Stimulated activated CD8-positive, alpha-beta memory T cell treated with anti-CD3 and anti-CD28 coated beads, Interleukin-12 subunit alpha, Interleukin-12 subunit beta, amount 100 ng/mL, for 24 hours (primary cell): ENCODE measurements around the gene DENND5B.
"Not testable (repeated sequence)": the region's sequence is repeated elsewhere in the genome, so short reads cannot be mapped to it uniquely, and the experiment has no call there.

Experiments used
- DNase-seq: peaks from one replicate; pipeline ENCODE4 v3.0.0-alpha.2; 2020; ENCODE audit errors: extremely low read depth

DENND5B gene

DNA sequence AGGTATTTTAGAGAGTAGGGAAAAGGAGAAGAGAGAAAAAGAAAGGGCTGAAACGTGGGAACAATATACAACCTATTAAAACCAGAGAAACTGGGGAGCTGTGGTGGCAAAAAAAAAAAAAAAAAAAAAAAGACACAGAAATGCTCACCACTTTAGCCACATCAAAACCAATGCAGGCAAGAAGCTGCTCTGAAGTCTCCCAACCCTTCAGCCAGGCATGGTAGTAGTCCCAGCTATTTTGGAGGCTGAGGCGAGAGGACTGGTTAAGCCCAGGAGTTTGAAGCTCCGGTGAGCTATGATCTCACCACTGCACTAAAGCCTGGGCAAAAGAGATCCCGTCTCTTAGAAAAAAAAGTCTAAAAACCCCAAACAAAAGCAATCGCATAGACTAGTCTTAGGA lies 33.2 kb downstream of the DENND5B start:
- DNase-seq: no peak

DNA sequence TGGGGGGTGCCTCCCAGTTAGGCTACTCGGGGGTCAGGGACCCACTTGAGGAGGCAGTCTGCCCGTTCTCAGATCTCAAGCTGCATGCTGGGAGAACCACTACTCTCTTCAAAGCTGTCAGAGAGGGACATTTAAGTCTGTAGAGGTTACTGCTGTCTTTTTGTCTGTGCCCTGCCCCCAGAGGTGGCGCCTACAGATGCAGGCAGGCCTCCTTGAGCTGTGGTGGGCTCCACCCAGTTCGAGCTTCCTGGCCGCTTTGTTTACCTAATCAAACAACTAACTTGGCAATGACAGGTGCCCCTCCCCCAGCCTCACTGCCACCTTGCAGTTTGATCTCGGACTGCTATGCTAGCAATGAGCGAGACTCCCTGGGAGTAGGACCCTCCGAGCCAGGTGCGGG lies 35.5 kb downstream of the DENND5B start:
- not testable (repeated sequence) for DNase-seq

GRCh38 chr12:31550590-31550989 lies 40.3 kb downstream of the DENND5B start:
- DNase-seq: not testable (repeated sequence)

DNA sequence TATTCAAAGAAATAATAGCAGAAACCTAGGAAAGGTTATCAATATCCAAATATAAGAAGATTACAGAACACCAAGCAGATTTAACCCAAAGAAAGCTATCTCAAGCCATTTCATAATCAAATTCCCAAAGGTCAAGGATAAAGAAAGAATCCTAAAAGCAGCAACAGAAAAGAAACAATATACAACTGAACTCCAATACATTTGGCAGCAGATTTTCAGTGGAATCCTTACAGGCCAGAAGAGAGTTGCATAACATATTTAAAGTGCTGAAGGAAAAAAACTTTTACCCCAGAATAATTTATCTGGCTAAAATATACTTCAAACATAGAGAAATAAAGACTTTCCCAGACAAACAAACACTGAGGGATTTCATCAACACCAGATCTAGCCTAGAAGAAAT lies 54.3 kb downstream of the DENND5B start:
- no peak for DNase-seq

GRCh38 chr12:31533470-31533869 lies 57.5 kb downstream of the DENND5B start:
- DNase-seq: no peak

GRCh38 chr12:31531893-31532292 lies 59.0 kb downstream of the DENND5B start:
- no peak for DNase-seq

GRCh38 chr12:31528095-31528494 lies 62.8 kb downstream of the DENND5B start:
- no peak for DNase-seq

- DNase-seq: no peak
These were observed 63.9 kb downstream of the DENND5B start for GRCh38 chr12:31527083-31527482.

- no peak for DNase-seq
These were observed 64.8 kb downstream of the DENND5B start for GRCh38 chr12:31526158-31526546.

DNA sequence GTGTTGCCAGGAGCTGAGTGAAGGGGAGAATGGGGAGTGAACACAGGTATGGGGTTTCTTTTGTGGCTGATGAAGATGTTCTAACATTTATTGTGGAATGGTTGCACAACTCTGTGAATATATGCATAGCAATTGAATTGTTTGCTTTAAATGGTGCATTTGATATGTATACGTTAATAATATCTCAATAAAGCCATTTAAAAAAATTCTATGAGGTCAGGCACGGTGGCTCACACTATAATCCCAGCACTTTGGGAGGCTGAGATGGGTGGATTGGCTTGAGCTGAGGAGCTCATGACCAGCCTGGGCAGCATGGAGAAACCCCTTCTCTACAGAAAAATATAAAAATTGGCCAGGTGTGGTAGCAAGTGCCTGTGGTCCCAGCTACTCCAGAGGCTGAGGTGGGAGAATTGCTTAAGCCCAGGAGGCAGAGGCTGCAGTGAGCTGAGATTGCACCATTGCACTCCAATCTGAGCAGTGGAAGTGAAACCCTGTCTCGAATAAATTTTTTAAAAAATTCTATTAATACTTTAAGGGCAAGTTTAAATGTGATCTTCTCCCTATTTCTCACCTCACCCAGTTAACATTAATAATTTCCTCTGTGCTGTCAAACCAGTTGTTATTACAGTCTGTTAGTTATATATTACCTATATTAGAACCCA lies 65.3 kb downstream of the DENND5B start:
- DNase-seq: no peak

DNA sequence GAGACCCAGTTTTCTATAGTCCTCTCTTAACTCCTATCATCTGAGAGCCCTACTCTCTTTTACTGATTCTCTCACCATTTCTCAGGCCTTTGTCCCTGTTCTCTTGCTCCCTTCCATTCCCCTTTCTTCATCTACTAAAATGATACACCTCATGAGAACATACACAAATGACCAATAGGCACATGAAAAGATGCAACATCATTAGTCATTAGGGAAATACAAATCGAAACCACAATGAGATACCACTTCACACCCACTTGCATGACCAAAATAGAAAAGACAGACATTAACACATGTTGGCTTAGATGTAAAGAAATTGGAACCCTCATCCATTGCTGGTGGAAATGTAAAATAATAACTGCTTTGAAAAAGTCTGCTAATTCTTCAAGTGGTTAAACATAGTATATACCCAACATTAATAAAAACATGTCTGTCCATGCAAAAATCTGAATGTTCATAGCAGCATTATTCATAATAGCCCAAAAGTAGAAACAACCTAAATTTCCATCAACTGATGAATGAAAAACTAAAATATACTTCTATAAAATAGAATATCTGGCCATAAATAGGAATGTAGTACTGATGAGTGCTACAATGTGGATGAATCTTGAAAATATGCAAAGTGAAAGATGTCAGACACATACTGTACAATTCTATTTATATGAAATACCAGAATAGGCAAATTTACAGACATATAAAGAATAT lies 66.0 kb downstream of the DENND5B start:
- no peak for DNase-seq

DNA sequence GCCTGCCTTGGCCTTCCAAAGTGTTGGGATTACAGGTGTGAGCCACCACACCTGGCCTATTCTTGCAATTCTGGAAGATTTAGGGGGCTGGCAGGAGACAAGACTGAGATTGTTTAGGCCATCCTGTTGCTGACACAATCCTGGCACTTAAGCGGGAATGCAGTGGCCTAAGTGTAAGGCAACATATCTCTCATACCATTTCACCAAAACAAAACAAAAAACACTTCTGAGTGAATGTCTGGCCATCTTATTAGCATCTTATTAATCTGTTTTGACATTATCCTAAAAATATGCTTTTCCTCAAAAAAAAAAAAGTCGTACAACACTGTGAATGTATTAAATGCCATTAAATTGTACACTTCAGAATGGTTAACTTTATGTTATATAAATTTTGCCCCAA lies 67.6 kb downstream of the DENND5B start:
- DNase-seq: no peak

- DNase-seq: no peak
These were observed 68.3 kb downstream of the DENND5B start for GRCh38 chr12:31522607-31523006.

DNA sequence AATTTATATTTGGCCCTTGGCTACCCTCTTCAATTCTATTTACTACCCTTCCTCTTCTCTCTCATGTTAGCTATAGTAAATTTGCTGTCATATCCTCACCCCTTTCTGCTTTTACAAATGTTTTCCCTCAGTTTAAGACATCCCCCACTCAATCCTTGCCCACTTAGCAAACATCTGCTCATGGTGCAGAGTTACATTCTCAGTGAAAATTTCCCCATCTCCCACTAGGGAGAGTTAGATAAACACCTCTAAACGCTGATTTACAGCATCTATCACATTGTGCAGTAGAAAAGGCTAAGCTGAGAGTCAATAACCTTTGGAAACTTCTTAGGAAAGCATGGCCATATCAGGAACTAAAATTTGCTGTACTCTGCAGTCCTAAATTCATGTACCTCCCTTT lies 69.0 kb downstream of the DENND5B start:
- DNase-seq: no peak

DNA sequence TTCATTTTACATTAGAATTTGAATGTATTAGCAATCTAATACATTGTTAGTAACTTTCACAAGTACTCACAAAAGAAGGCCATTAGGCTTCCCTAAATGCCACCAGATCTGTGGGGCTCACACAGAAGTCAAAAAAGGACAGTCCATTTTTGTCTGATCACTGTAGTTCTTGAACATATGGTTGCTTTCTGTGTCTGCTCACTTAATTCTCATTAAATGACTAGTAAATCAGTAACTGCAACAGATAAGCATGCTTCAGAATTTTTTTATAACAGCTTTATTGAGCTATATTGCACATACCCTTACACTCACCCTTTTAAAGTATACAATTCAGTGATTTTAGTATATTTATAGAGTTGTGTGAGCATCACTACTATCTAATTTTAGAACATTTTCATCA lies 71.4 kb downstream of the DENND5B start:
- no peak for DNase-seq

GRCh38 chr12:31518680-31519227 lies 72.2 kb downstream of the DENND5B start:
- DNase-seq: no peak

DNA sequence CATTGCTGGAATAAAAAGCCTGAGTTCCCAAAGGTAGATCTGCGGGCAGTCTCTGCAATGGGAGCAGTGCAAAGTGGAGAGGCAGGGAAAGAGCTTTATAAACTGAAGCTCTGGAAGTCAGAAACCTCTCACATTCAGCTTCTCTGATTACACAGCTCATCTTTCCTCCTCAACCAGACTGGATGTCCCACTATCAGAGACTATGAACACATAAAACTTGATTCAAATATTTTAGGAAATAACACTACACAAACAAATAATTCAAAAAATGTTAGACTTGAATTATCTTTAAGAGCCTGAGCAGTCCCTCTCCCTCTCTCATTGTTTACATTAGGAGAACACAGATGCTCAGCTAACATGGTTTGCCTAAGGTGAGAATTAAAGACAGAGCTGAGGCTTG lies 72.9 kb downstream of the DENND5B start:
- no peak for DNase-seq

DNA sequence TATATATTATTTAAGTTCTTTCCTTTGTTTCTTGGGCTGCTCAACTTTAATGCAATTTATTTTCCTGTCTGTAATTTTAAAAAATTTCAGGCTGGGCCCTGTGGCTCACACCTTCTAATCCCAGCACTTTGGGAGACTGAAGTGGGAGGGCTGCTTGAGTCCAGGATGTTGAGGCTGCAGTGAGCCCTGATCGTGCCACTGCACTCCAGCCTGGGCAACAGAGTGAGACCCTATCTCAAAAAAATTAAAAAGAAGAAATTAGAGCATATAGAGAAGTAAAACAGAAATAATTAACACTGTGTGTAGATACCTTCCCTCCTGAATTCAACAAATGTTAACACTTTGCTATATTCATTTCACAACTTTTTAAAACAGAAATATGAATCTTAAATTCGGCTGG lies 74.2 kb downstream of the DENND5B start:
- DNase-seq: no peak

DNA sequence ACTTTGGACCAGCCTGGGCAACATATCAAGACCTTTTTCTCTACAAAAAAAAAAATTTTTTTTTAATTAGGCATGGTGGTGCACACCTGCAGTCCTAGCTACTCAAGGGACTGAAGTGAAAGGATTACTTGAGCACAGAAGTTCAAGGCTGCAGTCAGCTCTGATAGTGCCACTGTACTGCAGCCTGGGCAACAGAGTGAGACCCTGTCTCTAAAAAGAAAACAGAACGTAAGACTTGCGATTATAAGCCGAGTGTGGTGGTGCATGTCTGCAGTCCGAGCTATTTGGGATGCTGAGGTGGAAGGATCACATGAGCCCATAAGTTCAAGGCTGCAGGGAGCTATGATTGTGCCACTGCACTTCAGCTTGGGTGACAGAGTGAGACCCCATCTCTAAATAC lies 76.0 kb downstream of the DENND5B start:
- DNase-seq: no peak

DNA sequence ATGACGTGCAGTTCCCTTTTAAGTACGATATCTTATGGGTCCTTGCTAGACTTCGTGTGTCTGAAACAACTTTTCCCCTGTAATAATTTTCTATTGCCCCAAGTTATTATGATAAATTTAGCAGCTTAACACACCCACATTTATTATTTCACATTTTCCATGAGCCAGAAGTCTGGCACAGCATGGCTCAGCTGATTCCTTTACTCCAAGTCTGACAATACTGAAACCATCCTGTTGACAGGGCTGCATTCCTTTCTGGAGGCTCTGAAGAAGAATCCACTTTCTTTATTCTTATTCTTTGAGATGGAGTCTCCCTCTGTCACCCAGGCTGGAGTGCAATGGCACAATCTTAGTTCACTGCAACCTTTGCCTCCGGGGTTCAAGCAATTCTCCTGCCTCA lies 80.9 kb downstream of the DENND5B start:
- DNase-seq: no peak

DNA sequence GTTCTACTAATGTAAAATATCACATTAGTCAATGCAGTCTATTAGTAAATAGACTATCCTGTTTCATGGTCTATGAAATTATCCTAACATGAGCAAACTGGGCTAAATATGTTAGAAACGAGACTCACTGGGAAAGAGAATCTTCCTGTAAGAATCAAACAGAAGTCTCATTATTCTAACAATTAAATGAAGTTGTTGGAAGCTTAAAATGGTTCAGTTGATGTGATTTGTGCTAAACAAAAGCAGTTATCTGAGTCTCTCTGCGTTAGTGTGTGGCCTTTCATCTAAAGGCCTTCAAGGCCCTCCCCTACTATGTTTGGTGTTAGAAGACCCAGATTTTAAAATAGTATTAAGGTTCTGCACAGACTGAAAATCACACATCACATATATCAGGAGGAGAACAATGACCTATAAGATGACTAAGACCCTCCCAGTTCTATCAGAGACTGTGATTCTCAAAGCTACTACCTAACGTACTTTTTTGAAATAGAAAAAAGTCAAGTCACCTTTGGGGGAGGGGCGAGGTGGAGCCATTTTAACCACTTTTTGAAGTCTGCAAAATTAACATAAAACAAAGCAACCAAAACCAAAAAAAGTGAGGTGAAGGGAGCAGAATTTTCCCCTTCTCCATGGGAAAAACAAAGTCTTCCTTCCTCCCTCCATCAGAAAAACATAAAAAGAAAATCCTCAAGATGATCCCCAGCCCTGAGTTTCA lies 82.3 kb downstream of the DENND5B start:
- no peak for DNase-seq

- DNase-seq: no peak
These were observed 83.0 kb downstream of the DENND5B start for GRCh38 chr12:31507966-31508365.
